Fibroblast of skin of right biceps (primary cell): ENCODE results near the gene AKAP14.
"Not testable (repeated sequence)": the region's sequence is repeated elsewhere in the genome, so short reads cannot be mapped to it uniquely, and the experiment has no call there.

Source experiments
- DNase-seq: peaks from one replicate; pipeline ENCODE4 v3.0.0-alpha.2; 2013

AKAP14 gene

GRCh38 chrX:119935215-119935874, 39.7 kb downstream of the AKAP14 start:
- DNase-seq = no peak

GRCh38 chrX:119941336-119941735, 45.6 kb downstream of the AKAP14 start:
- DNase-seq = no peak

- no peak for DNase-seq
These were observed 46.6 kb downstream of the AKAP14 start for GRCh38 chrX:119942173-119942819.

GRCh38 chrX:119942831-119943184, 47.1 kb downstream of the AKAP14 start:
- DNase-seq = peak; percentile 0

GRCh38 chrX:119943185-119943988, 47.7 kb downstream of the AKAP14 start, which contains the start of gene NKAP:
TSS of gene NKAP (minus strand) at chrX:119943751. CDS start at chrX:119943605, 146 bp downstream.
- DNase-seq = peak; percentile 93

- no peak for DNase-seq
These were observed 49.8 kb downstream of the AKAP14 start for GRCh38 chrX:119945481-119945880.

- no peak for DNase-seq
These were observed 52.7 kb downstream of the AKAP14 start for GRCh38 chrX:119948381-119948780.

GRCh38 chrX:119954374-119954773, 58.7 kb downstream of the AKAP14 start:
- DNase-seq = no peak

- not testable (repeated sequence) for DNase-seq
These were observed 60.3 kb downstream of the AKAP14 start for GRCh38 chrX:119955807-119956570.

- DNase-seq = no peak
These were observed 64.9 kb downstream of the AKAP14 start for GRCh38 chrX:119960625-119961024.

- DNase-seq = not testable (repeated sequence)
These were observed 71.1 kb downstream of the AKAP14 start for GRCh38 chrX:119966837-119967236.
